ENCODE results near the gene TRAPPC2B. TPM values are rescaled to one million over a fixed set of nuclear protein-coding genes. Genes with fewer than 3 reads are reported as not detected.

Gene TRAPPC2B
- total RNA-seq, 1 donor from 2014 or later, result 11.4 TPM

DNA sequence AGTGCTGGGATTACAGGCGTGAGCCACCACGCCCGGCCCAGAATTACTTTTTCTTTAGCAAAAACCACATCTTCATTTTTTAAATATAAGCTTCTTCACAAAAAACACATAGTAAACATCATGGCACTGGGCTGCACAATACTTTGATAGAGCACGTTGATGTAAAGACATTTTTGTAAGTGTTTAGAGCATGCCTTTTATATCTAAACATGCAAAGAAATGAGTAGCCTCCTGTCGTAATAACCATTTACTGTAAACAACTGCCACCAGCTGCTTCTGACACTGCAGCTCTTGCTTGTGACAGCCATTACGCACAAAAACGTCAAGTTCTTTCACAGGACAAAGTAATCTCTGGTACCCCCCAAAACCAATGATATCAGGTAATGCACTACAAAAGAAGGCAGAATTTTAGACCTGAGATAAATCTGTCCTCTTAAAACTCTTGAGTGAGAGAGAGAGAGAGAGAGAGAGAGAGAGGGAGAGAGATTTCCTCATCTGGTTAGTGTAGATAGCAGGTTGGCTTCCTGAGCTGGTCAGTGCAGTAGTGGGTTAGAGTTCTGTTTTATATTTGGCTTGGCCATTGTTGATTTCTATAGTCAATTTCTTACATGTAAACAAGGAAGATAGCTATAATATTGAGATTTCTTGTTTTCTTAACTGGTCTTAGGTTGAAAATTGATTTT is 19.6 kb downstream of the TRAPPC2B start:
- Histone ChIP-seq H3K9me3 (replicated peaks) (peaks cover 31% of the 10 kb centered on the region), H3K36me3 (peaks cover 10% of the 10 kb centered on the region), H3K4me3 (no peak overlapping the region), H3K27me3 (ENCODE audit: low read depth) (no peaks in the 10 kb centered on the region), H3K27ac (replicated peaks) (no peak overlapping the region), H3K4me1 (no peaks in the 10 kb centered on the region)
- intact Hi-C loops (cut with micrococcal nuclease), result no loop called here
- DNase-seq, result no peak
- no peak for TF ChIP-seq CTCF (IDR thresholded peaks at IDR 0.05; ENCODE audit: borderline replicate concordance)

GRCh38 chr19:57389194-57389729 is 25.9 kb downstream of the TRAPPC2B start:
- intact Hi-C loops (cut with micrococcal nuclease), result no loop called here
- Histone ChIP-seq H3K9me3 (replicated peaks) (peaks cover 13% of the 10 kb centered on the region), H3K27me3 (ENCODE audit: low read depth) (no peaks in the 10 kb centered on the region), H3K36me3 (peaks cover 19% of the 10 kb centered on the region), H3K4me1 (peaks cover 42% of the 10 kb centered on the region), H3K27ac (replicated peaks) (peak overlapping the region; percentile 92), H3K4me3 (peak overlapping the region; percentile 92)
- no peak for DNase-seq
- TF ChIP-seq CTCF (IDR thresholded peaks at IDR 0.05; ENCODE audit: borderline replicate concordance), result no peak

DNA sequence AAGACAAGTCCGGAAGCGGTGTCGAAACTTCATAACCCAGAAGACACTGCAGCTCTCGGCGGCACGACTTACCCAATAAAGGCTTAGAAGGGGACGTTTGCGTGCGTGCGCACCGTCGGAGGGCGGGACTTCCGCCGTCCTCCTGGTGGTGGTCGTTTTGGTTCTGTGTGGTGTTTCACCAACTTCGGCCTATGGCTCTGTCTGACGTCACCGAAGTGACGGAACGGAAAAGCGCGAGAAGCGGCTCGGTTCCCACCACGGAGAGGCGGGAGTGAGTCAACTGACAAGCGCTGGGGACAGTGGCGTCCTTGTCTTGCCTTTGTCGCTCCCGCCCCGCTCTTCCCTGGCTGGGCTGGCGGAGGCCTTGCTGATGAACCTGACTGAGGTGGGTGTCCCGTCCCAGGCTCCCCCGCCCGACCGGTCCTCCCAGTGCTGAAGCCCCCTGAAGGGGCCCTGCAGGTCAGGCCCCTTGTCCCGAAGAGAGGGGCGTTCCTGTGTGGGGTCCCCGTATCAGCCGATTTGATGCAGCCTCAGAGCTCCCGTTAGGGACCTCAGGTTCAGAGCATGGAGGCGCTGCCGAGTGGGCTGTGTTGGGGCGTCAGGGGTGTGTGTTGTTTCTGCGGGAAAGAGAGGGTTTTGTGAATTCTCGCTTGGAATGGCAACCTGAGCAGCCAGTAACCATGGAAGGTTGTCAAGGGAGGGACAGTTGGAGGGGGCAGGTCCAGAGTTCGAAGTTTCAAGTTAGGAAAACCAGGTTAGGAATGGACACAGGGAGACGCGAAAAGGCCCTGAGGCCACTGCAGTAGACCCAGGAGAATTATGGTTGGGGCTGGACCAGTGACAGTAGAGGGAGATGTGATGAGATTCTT is 26.6 kb downstream of the TRAPPC2B start, which contains the start of gene ZNF548:
TSS of gene ZNF548 (plus strand) at position 125 of the 869 bp plus-strand sequence. CDS start at position 371, 246 bp downstream.
- intact Hi-C loops (cut with micrococcal nuclease), result no loop called here

DNA sequence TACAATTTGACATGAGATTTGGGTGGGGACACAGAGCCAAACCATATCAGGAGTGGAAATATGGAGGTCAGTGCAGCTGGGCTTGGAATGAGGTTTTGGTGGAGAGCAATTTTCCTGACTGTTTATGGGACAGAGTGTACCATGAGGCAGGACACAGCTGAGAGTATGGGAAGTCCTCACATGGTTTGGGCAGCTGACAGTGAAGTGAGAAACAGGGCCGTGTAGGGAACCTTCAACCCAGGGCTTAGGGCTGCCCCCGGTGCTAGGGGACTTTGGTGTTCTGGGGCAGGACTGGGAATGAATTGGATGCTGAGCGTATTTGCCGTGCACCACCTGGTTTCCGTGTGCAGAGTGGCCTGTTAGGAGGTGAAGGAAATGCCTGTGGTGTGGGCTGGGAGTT is 32.4 kb downstream of the TRAPPC2B start:
- no peak overlapping the region for H3K4me3 ChIP-seq
- peaks cover 74% of the 10 kb centered on the region for H3K9me3 ChIP-seq (replicated peaks)
- no peak for DNase-seq
- intact Hi-C loops (cut with micrococcal nuclease), result no loop called here
- peaks cover 78% of the 10 kb centered on the region for H3K36me3 ChIP-seq
- H3K4me1 ChIP-seq, result peaks cover 38% of the 10 kb centered on the region
- no peak for TF ChIP-seq CTCF (IDR thresholded peaks at IDR 0.05; ENCODE audit: borderline replicate concordance)
- H3K27me3 ChIP-seq (ENCODE audit: low read depth), result no peaks in the 10 kb centered on the region
- peak overlapping the region; percentile 19 for H3K27ac ChIP-seq (replicated peaks)

More for the DNA sequence above, 26.6 kb downstream of the TRAPPC2B start, which contains the start of gene ZNF548:
- Histone ChIP-seq H3K9me3 (replicated peaks) (peaks cover 19% of the 10 kb centered on the region), H3K4me1 (peaks cover 46% of the 10 kb centered on the region), H3K4me3 (peak within 1 kb of the TSS; percentile 92), H3K36me3 (peaks cover 25% of the 10 kb centered on the region), H3K27me3 (ENCODE audit: low read depth) (no peaks in the 10 kb centered on the region), H3K27ac (replicated peaks) (peak within 1 kb of the TSS; percentile 92)
- TF ChIP-seq CTCF (IDR thresholded peaks at IDR 0.05; ENCODE audit: borderline replicate concordance), result peak; percentile 51
- peak; percentile 96 for DNase-seq

- peaks cover 96% of the 10 kb centered on the region for H3K9me3 ChIP-seq (replicated peaks)
Observed at GRCh38 chr19:57398868-57399267, 35.5 kb downstream of the TRAPPC2B start.

More at GRCh38 chr19:57398868-57399267, 35.5 kb downstream of the TRAPPC2B start:
- intact Hi-C loops (cut with micrococcal nuclease), result no loop called here
- Histone ChIP-seq H3K4me3 (no peak overlapping the region), H3K27me3 (ENCODE audit: low read depth) (no peaks in the 10 kb centered on the region), H3K36me3 (peaks cover 90% of the 10 kb centered on the region), H3K4me1 (peaks cover 24% of the 10 kb centered on the region), H3K27ac (replicated peaks) (no peak overlapping the region)
- TF ChIP-seq CTCF (IDR thresholded peaks at IDR 0.05; ENCODE audit: borderline replicate concordance), result no peak
- DNase-seq, result no peak
